Choroid plexus epithelial cell (primary cell): ENCODE data around the gene SNX30.

Source experiments
- DNase-seq: peaks from one replicate; pipeline ENCODE4 v3.0.0-alpha.2; 2010; ENCODE audit warnings: low read depth
- H3K4me3 ChIP-seq: 2 replicates; pipeline ENCODE4 v1.5.1; 2011; ENCODE audit warnings: low read depth, mild to moderate bottlenecking, control low read depth, low read length, moderate library complexity
- TF ChIP-seq, protein P1 (sequence below): conservative IDR thresholded peaks from 2 replicates; pipeline ENCODE4 v1.5.1; 2011; ENCODE audit warnings: low read depth, mild to moderate bottlenecking, control low read depth, inconsistent platforms, low read length, moderate library complexity

Gene SNX30

DNA sequence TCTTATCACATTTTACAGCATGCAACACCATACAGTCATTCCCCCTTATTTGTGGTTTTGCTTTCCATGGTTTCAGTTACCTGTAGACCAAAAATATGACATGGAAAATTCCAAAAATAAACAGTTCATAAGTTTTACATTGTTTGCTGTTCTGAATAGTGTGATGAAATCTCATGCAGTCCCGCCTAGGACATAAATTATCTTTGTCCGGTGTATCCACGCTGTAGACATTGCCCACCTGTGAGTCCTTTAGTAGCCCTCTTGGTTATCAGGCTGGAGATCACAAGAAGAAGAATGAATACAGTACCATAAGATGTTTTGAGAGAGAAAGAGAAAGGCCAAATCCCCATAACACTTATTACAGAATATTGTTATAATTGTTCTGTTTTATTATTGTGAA is 72.1 kb downstream of the SNX30 start:
- no peak for DNase-seq
- H3K4me3 ChIP-seq: no peak overlapping the region
- TF ChIP-seq, protein P1, sequence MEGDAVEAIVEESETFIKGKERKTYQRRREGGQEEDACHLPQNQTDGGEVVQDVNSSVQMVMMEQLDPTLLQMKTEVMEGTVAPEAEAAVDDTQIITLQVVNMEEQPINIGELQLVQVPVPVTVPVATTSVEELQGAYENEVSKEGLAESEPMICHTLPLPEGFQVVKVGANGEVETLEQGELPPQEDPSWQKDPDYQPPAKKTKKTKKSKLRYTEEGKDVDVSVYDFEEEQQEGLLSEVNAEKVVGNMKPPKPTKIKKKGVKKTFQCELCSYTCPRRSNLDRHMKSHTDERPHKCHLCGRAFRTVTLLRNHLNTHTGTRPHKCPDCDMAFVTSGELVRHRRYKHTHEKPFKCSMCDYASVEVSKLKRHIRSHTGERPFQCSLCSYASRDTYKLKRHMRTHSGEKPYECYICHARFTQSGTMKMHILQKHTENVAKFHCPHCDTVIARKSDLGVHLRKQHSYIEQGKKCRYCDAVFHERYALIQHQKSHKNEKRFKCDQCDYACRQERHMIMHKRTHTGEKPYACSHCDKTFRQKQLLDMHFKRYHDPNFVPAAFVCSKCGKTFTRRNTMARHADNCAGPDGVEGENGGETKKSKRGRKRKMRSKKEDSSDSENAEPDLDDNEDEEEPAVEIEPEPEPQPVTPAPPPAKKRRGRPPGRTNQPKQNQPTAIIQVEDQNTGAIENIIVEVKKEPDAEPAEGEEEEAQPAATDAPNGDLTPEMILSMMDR: no peak

DNA sequence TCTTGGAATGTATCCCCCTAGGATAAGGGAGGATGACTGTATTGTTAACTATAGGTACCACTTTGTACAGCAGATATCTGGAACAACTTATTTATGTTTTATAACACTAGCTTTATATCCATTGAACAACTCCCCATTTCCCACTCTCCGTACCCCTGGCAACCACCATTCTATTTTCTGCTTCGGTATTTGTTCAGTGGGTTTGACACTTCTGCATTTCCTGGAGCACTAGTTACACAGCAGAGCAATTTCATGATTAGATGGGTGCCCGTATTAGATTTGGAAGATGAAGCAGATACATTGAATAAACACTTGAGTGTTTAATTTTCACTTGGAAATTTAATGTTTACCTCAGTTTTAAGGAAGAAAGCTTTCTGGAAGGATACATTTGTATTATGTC is 72.7 kb downstream of the SNX30 start:
- DNase-seq: no peak
- H3K4me3 ChIP-seq: no peak overlapping the region
- TF ChIP-seq, protein P1: no peak

DNA sequence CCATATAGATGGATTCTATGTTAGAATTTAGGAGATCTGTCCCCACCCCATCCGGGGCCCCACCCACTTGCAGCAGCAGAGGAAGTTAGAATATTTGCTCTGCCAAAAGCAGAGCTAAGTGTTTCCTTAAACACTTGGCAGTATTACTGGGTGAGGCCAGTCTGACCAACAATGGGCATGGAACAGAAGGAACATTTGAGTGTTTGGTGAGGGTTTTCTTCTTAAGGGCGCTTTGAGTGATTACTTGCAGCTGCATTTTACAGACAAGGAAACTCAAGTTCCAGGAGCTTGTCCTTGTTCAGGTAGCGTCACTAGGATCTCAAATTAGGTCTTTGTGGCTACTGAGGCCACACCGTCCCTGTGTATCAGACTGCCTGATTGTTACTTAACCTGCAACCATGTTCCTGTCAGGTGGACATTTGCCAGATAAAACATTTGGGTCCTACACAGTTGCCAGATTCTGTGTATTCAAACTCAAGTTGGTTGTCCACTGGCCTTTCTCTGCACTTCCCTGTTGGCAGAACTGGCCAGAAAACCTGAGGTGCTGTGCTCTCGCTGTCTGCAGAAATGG is 80.8 kb downstream of the SNX30 start:
- TF ChIP-seq, protein P1: no peak
- DNase-seq: no peak
- H3K4me3 ChIP-seq: no peak overlapping the region

DNA sequence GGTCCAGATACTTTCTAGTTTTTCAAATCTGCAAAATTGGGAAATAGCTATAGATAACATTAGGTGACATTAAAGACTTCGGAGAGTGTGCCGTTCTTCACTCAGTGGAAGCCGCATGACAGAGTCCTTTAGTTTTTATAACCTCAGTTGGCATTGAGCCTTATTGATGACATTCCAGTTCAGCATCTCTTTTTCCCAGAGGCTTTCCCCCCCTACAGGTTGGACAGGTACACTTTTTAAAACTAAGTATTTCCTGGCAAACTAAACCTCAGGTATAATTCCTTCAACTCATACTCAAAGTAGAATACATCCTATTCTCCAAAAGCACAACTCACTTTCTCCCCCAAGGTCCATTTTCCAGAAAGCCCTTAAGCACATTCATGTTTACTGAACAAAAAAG is 81.4 kb downstream of the SNX30 start:
- H3K4me3 ChIP-seq: no peak overlapping the region
- TF ChIP-seq, protein P1: no peak
- no peak for DNase-seq

DNA sequence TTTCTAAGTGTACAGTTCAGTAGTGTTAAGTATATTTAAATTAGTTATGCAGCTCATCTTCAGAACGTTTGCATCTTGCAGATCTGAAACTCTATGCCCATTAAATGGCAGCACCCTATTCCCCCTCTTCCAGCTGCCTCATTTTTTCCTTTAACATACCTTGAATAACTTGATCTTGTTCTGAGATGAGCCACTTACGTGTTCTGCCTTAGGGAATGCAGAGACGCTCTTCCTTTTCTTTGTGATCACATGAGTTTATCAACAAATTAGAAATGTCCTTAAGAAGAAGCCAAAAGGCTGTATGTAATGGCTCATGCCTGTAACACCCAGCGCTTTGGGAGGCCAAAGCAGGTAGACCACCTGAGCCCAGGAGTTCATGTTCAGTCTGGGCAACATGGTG is 82.5 kb downstream of the SNX30 start:
- TF ChIP-seq, protein P1: no peak
- no peak overlapping the region for H3K4me3 ChIP-seq
- no peak for DNase-seq

DNA sequence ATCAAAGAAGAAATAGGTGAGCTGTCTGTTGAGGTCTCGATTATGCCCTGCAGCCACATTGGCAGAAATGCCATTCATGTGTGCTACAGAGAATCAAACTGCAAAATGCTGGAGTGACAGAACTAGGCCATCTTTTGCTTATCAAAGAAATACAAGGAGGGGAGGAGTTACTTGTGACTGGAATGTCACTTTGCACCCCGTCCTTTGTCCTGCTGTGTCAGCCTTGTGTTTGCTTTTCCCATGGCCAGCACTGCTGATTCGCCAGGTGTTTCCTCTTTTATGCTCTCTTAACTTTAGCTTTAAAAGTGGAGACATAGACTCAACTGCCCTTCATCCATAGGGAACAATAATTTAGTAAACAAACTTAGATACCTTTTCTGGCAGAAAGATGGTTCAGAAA is 85.8 kb downstream of the SNX30 start:
- DNase-seq: no peak
- TF ChIP-seq, protein P1: no peak
- no peak overlapping the region for H3K4me3 ChIP-seq

DNA sequence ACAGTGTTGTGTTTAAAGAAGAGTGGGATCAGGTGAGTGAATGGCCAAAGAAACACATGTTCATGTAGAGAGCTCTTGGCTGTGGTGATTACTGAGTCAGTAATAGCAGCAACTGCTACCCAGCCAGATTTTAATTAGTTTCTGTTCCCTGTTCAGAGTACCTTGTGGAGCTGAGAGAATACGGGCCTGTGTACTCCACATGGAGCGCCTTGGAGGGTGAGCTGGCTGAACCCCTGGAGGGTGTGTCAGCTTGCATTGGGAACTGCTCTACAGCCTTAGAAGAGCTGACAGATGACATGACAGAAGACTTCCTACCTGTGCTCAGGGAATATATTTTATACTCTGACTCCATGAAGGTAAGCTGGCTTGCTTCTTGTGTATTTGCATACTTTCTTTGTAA is 87.8 kb downstream of the SNX30 start:
- H3K4me3 ChIP-seq: no peak overlapping the region
- no peak for DNase-seq
- TF ChIP-seq, protein P1: no peak
